ENCODE measurements around the gene CNPY1.

CNPY1 gene

DNA sequence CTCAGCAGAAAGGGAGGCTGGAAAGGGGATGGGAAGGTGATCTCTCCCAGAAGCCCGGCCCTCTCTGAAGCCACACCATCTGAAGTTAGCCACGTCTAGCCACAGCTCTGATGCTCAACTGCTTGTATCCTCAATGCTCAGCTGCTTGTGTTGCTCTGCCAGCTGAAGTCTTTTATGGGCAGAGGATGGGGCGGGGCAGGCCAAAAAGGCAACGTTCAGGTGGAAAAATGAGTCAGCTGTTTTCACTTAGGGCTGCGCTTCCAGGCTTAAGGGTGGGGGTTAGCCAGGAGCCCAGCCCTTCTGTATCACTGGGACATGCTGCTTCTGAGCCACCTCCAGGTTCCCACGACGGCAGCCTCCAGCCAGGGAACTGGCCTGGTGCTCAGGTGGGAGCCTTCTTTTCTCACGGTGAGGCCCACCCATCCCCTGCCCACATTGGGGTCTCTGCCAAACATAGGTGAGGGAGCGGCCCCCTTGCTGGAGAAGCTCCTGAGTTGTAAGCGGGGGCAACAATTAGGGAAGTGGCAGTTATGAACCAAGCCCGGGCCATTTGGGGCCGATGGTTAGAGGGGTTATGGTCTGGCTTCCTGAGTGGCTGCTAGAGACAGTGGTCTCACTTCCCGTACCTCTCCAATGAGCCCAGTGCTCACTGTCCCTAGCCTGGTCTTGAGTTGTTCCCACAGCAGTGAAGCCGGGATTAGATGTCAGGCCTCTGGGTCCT, 44.9 kb upstream of the CNPY1 start:
- H3K27ac ChIP-seq (ENCODE audit: low read depth, low read length, poor library complexity, severe bottlenecking): no peak overlapping the region
- TF ChIP-seq, protein P1, sequence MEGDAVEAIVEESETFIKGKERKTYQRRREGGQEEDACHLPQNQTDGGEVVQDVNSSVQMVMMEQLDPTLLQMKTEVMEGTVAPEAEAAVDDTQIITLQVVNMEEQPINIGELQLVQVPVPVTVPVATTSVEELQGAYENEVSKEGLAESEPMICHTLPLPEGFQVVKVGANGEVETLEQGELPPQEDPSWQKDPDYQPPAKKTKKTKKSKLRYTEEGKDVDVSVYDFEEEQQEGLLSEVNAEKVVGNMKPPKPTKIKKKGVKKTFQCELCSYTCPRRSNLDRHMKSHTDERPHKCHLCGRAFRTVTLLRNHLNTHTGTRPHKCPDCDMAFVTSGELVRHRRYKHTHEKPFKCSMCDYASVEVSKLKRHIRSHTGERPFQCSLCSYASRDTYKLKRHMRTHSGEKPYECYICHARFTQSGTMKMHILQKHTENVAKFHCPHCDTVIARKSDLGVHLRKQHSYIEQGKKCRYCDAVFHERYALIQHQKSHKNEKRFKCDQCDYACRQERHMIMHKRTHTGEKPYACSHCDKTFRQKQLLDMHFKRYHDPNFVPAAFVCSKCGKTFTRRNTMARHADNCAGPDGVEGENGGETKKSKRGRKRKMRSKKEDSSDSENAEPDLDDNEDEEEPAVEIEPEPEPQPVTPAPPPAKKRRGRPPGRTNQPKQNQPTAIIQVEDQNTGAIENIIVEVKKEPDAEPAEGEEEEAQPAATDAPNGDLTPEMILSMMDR (IDR thresholded peaks at IDR 0.05; ENCODE audit: low read length): no peak
- TF ChIP-seq EZH2 (IDR thresholded peaks at IDR 0.05; ENCODE audit: borderline replicate concordance, low read length): no peak
- no peaks in the 10 kb centered on the region for H3F3A ChIP-seq (ENCODE audit: insufficient read depth, low read length)
- peaks cover under 1% of the 10 kb centered on the region; the same call in 1 of the 2 replicates for H3K27me3 ChIP-seq (ENCODE audit: insufficient read depth, low read length)
- peaks cover 25% of the 10 kb centered on the region for H3K4me1 ChIP-seq (ENCODE audit: insufficient read depth, low read length, severe bottlenecking)
- H3K4me2 ChIP-seq (ENCODE audit: low read length): no peak overlapping the region
- H4K20me1 ChIP-seq (ENCODE audit: insufficient read depth, low read length): no peaks in the 10 kb centered on the region
- no peaks in the 10 kb centered on the region for H3K36me3 ChIP-seq (ENCODE audit: insufficient read depth, low read length)
- no peak overlapping the region for H3K4me3 ChIP-seq (ENCODE audit: low read depth, low read length, poor library complexity, severe bottlenecking)
- no peaks in the 10 kb centered on the region for H3K9me2 ChIP-seq (ENCODE audit: low read depth, low read length)
- H2AFZ ChIP-seq (ENCODE audit: low read length): no peak overlapping the region
- no peaks in the 10 kb centered on the region for H3K79me2 ChIP-seq (ENCODE audit: insufficient read depth, low read length)
- H3K9me3 ChIP-seq (ENCODE audit: low read length): no peaks in the 10 kb centered on the region
- H3K9ac ChIP-seq (ENCODE audit: low read length): no peak overlapping the region

DNA sequence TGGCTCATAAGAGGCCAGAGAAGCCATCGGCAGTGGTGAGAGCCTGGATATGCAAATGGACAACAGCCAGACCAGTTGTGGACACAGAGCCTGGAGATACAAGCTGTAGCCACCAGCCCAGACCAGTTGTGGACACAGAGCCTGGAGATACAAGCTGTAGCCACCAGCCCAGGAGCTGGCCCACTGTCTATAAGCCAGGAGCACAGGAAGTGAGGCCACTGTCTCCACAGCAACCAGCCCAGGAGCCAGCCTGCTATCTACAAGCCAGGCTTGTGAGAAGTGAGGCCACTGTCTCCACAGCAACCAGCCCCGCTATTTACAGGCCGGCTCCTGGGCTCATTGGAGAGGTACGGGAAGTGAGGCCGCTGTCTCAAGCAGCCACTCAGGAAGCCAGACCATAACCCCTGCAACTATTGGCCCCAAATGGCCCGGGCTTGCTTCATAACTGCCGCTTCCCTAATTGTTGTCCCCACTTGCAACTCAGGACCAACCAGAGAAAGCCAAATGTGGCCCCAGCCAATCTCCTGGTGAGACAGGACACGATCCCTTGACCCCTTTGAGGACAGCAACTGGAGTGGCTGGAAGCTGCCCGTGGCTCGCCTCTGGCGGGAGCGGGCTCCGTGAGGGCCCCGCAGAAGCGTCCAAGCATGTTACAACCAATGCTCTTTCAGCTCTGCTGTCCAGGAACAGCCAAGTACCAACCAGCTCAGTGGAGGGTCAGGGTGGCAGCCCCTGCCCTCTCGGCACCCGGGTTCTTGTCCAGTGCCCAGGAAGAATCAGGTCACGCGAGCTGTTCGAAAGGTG, 44.1 kb upstream of the CNPY1 start:
- H3K9ac ChIP-seq (ENCODE audit: low read length): no peak overlapping the region
- no peak overlapping the region for H3K4me3 ChIP-seq (ENCODE audit: low read depth, low read length, poor library complexity, severe bottlenecking)
- H3K27me3 ChIP-seq (ENCODE audit: insufficient read depth, low read length): peaks cover 8% of the 10 kb centered on the region; the same call in 1 of the 2 replicates
- no peaks in the 10 kb centered on the region for H3F3A ChIP-seq (ENCODE audit: insufficient read depth, low read length)
- TF ChIP-seq, protein P1 (IDR thresholded peaks at IDR 0.05; ENCODE audit: low read length): no peak
- no peak for TF ChIP-seq EZH2 (IDR thresholded peaks at IDR 0.05; ENCODE audit: borderline replicate concordance, low read length)
- no peaks in the 10 kb centered on the region for H3K9me3 ChIP-seq (ENCODE audit: low read length)
- no peak overlapping the region for H3K27ac ChIP-seq (ENCODE audit: low read depth, low read length, poor library complexity, severe bottlenecking)
- peaks cover 25% of the 10 kb centered on the region for H3K4me1 ChIP-seq (ENCODE audit: insufficient read depth, low read length, severe bottlenecking)
- no peak overlapping the region for H2AFZ ChIP-seq (ENCODE audit: low read length)
- H3K79me2 ChIP-seq (ENCODE audit: insufficient read depth, low read length): no peaks in the 10 kb centered on the region
- H3K4me2 ChIP-seq (ENCODE audit: low read length): no peak overlapping the region; the same call in 1 of the 2 replicates
- no peaks in the 10 kb centered on the region for H4K20me1 ChIP-seq (ENCODE audit: insufficient read depth, low read length)
- H3K9me2 ChIP-seq (ENCODE audit: low read depth, low read length): no peaks in the 10 kb centered on the region
- H3K36me3 ChIP-seq (ENCODE audit: insufficient read depth, low read length): no peaks in the 10 kb centered on the region

DNA sequence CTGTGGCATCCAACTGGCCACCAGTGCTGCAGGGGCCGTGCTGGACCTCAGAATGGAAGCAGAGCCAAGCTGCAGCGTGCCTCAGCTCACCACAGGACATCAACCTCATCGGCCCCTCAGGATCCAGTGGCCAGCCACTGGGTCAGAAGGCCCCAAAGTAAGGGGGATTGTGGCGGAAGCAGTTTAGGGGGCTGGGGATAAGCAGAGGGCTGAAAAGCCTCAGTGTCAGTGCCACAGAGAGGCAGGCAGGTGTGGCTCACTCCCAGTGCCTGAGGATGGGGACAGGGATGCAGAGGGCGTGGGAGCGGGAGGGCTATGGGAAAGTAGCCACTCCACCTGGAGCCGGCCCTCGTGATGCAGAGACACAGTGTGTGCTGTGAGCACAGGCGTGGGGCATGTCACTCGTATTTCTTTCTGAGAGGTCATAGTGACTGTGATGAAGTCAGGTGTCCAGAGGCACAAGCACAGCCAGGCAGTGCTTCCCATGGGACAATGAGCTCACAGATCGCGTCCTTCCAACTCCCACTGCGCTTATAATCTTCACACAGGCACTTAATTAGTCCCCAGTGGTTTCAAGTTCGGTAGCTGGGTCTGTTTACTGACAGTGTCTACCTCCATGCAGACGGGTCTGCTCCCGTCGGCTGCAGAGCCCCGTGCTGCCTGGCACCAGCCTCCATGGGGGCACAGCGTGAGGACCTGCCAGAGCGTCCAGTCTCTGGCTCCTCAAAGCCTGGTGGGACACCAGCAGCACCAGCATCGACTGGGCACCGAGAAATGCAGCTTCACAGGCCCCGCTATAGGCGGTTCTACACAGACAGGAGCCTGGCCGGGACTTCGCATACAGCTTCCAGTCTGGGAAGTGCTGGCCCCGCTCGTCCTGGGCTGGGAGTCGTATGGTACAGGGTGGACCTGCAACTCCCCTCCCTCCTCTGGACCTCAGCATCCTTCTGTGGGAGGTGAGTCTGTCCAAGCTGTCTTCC, 42.9 kb upstream of the CNPY1 start:
- Histone ChIP-seq H3K9me3 (ENCODE audit: low read length) (no peaks in the 10 kb centered on the region), H3K4me2 (ENCODE audit: low read length) (no peak overlapping the region), H3K4me1 (ENCODE audit: insufficient read depth, low read length, severe bottlenecking) (peaks cover 25% of the 10 kb centered on the region), H3K27me3 (ENCODE audit: insufficient read depth, low read length) (peaks cover 8% of the 10 kb centered on the region; the same call in 1 of the 2 replicates), H4K20me1 (ENCODE audit: insufficient read depth, low read length) (no peaks in the 10 kb centered on the region), H3K36me3 (ENCODE audit: insufficient read depth, low read length) (no peaks in the 10 kb centered on the region), H3K9ac (ENCODE audit: low read length) (no peak overlapping the region), H2AFZ (ENCODE audit: low read length) (no peak overlapping the region), H3K9me2 (ENCODE audit: low read depth, low read length) (no peaks in the 10 kb centered on the region), H3K4me3 (ENCODE audit: low read depth, low read length, poor library complexity, severe bottlenecking) (no peak overlapping the region), H3K79me2 (ENCODE audit: insufficient read depth, low read length) (no peaks in the 10 kb centered on the region), H3K27ac (ENCODE audit: low read depth, low read length, poor library complexity, severe bottlenecking) (no peak overlapping the region), H3F3A (ENCODE audit: insufficient read depth, low read length) (no peaks in the 10 kb centered on the region)
- TF ChIP-seq EZH2 (IDR thresholded peaks at IDR 0.05; ENCODE audit: borderline replicate concordance, low read length): no peak
- TF ChIP-seq, protein P1 (IDR thresholded peaks at IDR 0.05; ENCODE audit: low read length): no peak

Measured in OCI-LY1 (cell line).